Measurements from ENCODE around the gene RIT1.
A peak's percentile ranks its signal among the peaks of the same experiment; 100 is the strongest.
"Not testable (repeated sequence)": the region's sequence is repeated elsewhere in the genome, so short reads cannot be mapped to it uniquely, and the experiment has no call there.

RIT1 gene

DNA sequence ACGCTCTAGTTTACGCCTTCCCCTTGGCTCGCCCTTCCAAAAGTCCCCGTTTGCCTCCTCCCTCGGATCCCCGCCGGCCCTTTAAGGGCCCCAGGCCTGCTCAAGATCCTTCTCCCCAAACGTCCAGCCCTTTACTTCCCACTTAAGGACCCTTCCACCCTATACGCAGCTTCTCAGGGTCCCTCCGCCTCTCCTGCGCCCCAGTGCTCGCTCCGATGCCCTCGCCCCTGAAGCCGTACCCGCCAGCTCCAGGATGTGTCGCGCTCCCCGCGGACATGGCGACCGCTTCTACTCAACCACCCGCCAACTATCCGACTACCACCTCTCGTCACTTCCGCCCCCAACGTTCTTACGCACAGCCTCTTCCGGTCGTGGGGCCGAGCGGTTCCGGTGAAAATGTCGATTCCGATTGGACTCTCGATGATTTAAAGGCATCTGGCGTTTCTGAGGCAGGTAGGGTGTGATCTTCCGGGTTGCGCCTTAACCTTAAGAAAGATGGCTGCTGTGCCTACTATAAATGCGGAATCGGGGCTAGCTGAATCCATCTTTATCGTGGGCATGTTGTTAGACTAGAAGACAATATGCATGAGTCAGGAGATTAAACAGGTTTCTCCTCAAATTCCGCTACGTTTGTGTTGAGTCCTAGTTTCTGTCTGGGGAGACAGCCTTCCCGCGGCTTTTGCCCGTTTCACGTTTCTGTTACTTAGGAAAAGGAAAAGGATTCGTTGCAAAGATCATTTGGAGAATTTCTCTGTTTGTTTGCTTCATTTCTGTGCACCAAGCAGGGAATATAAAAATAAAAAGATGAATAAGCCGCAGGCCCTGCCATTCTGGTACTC, 23.2 kb upstream of the RIT1 start, which contains the start of gene KHDC4:
TSS of gene KHDC4 (minus strand) at position 317 of the 839 bp plus-strand sequence. CDS start at position 277, 40 bp downstream.
- DNase-seq, result peak; percentile 84 to 99 (median 94)

GRCh38 chr1:155933591-155934096, 22.5 kb upstream of the RIT1 start:
- no peak for DNase-seq

DNA sequence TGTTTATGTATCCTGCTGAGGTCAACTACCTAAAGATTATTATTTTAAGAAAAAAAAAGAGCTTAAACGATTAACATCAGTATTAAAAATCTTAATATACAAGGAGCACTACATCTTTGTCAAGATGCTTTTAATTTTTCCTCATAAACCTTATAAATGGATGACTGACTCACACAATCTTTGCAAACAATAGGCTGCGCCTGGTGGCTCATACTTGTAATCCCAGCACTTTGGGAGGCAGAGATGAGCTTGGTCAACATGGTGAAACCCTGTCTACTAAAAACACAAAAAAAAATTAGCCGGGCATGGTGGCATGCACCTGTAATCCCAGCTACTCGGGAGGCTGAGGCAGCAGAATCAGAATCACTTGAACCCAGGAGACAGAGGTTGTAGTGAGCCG, 21.3 kb upstream of the RIT1 start:
- no peak for DNase-seq

DNA sequence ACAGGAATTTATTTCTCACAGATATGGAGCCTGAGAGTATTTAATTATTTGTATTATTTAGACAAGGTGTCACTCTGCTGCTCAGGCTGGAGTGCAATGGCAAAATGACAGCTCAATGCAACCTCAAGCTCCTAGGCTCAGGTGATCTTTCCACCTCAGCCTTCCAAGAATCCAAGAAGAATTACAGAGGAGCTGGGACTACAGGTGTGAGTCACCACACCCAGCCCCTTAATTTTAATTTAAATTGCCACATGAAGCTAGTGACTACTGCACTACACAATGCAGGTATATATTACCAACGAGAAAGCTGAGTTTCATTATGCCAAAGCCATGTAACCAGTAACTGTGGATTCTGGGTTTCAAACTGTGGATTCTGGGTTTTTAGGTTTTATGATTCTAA, 20.9 kb upstream of the RIT1 start:
- no peak for DNase-seq

DNA sequence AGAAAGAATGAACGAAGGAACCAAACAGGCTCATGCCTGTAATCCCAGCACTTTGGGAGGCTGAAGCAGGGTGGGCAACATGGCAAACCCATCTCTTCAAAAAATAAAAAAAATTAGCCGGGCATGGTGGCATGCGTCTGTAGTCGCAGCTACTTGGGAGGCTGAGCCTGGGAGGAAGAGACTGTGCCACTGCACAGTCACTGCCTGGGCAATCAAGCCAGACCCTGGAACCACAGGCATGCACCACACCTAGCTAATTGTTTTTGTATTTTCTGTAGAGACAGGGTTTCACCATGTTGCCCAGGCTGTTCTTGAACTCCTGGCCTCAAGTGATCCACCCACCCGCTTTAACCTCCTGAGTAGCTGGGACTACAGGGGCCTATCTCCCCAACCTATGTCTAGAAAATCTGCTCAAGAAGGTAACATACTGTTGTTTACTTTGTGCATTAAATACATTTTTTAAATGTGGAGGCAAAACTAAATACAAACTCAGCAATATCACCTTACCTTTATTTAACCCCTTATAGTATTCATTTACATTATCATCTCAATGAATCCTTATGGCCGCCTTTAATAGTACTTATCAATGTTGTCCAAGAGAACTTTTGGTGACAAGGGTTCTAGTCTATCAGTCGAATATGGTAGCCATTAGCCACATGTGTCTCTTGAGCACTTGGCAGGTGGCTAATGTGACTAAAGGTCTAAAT, 20.3 kb upstream of the RIT1 start:
- DNase-seq, result no peak

DNA sequence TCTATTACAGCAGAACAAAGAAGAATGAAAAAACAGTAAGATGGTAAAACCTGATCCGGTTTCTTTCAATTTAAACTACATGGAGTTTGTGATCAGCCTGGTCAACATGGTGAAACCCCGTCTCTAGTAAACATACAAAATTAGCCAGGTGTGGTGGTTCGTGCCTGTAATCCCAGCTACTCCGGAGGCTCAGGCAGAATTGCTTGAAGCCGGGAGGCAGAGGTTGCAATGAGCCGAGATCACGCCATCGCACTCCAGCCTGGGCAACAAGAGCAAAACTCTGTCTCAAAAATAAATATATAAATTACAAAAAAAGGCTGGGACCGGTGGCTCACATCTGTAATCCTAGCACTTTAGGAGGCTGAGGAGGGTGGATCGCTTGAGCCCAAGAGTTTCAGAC, 19.6 kb upstream of the RIT1 start:
- not testable (repeated sequence) for DNase-seq

- DNase-seq, result no peak
Measured at GRCh38 chr1:155929057-155929456, 17.9 kb upstream of the RIT1 start.

GRCh38 chr1:155925506-155925905, 14.4 kb upstream of the RIT1 start:
- DNase-seq, result no peak

DNA sequence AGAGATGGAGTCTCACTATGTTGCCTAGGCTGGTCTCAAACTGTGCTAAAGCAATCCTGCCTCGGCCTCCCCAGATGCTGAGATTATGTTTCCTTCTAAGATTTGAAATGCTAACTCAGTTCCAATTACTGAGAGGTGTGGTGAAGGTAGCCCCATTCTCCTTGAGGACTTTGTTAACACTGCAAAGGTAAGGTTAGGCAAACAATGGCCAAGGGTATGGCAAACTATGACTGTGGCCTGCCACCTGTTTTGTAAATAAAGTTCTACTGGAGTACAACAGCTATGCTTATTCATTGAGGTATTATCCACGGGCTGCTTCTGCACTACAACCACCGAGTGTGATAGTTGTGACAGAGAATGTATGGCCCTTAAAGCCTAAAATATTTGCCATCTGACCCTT, 9.6 kb upstream of the RIT1 start:
- DNase-seq, result no peak

- no peak for DNase-seq
Measured at GRCh38 chr1:155919801-155920200, 8.7 kb upstream of the RIT1 start.

DNA sequence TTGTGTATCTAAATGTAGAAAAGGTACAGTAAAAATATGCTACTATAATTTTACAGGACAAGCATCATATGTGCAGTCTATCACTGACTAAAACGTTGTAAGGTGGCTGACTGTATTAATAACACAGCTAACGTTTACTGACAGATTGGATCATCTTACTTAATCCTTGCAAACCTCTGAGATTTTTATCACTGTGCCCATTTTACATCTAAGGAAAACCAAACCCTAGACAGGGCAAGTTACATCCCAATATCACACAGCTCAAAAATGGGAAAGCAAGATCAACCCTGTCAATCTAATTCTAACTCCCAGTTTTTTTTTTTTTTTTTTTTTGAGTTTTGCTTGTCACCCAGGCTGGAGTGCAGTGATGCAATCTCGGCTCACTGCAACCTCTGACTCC, 7.5 kb upstream of the RIT1 start:
- DNase-seq, result no peak

- no peak for DNase-seq
Measured at GRCh38 chr1:155913969-155914757, 3.0 kb upstream of the RIT1 start.

DNA sequence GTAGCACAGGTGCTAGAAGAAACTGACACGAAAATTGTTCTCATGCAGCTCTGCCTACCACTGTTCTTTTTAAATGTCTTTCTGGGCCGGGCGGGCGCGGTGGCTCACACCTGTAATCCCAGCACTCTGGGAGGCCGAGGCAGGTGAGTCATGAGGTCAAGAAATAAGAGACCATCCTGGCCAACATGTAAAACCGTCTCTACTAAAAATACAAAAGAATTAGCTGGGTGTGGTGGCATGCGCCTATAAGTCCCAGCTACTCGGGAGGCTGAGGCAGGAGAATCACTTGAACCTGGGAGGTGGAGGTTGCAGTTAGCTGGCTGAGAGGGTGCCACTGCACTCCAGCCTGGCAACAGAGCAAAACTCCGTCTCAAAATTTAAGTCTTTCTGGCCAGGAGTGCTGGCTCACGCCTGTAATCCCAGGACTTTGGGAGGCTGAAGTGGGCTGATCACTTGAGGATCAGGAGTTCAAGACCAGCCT, 947 bp upstream of the RIT1 start:
- DNase-seq, result no peak

- DNase-seq, result peak in 24 of 56 donors; percentile 4 to 60 (median 32)
Measured at GRCh38 chr1:155910621-155911121, 478 bp downstream of the RIT1 start.

- DNase-seq, result peak in 4 of 56 donors; percentile 4 to 12 (median 10)
Measured at GRCh38 chr1:155909894-155910293, 1.3 kb downstream of the RIT1 start.

- no peak for DNase-seq
Measured at GRCh38 chr1:155904261-155904660, 6.9 kb downstream of the RIT1 start.

- DNase-seq, result no peak
Measured at GRCh38 chr1:155900161-155900560, 11.0 kb downstream of the RIT1 start.

DNA sequence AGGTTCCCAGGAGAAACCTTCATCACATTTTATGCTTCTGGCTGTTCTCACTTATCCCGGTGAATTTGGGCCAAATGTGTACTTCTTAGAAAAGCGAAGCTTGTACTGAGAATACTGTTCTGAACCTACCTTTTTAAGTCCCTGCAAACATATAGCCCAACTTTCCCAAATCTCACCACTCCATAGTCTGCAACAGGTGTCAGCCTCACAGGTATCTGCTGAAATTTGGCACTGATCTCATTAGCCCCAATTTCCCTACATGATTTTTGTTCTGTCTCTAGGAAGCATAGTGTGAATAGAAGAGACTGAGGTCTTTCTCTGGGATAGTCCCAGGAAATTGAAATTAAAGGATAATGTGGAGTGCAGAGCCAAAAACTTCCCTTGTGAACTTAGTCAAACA, 11.5 kb downstream of the RIT1 start:
- no peak for DNase-seq

DNA sequence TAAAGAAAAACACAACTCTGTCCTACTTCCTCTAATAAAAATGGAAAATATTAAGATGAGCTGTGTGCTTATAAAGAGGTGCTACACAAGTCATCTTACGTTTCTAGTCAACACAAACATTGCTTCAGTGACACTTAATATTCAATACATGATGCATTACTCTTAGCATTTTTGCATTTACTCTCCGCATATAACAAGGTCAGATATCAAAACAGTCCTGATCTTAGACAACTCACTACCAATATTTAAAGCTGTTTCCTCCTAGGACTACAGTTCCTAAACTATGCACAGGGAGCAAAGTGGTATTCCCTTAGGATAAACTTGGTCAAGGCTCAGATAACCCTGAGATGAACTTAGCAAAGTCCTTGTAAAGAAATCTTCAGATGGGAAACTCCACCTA, 12.3 kb downstream of the RIT1 start:
- DNase-seq, result no peak

DNA sequence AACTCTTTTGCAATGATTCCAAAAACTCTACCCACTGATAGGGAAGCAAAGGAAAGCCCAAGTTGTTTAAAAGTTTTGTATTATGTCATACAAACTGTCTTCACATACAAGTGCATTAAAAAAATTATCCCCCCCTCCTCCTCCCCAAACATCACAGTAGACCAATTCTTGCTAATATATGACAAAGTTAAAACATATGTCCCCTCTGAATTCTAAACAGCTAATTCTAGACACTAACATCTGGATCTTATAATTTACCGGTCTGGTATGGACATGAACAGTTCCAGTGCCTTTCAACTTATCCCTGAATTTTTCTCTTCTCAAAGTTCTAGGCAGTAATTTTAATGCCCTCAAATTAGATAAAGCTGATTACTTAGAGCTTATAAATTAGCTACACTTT, 13.4 kb downstream of the RIT1 start:
- DNase-seq, result no peak

DNA sequence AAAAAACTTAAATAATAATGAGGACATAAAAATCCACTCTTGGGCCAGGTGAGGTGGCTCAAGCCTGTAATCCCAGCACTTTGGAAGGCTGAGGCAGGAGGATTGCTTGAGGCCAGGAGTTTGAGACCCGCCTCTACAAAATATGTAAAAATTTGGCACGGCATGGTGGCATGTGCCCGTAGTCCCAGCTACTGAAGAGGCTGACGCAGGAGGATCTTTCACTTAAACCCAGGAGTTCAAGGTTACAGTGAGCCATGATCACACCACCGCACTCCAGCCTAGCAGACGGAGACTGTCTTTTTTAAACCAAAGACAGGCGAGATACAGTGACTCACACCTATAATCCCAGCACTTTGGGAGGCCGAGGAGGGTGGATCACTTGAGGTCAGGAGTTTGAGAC, 14.7 kb downstream of the RIT1 start:
- DNase-seq, result not testable (repeated sequence)

Data from amygdala (tissue), 56 donors.